ENCODE data around the gene RNF213.

Gene RNF213

GRCh38 chr17:80376531-80376930 lies 115.9 kb downstream of the RNF213 start:
- DNase-seq = no peak

- DNase-seq = no peak
Measured at GRCh38 chr17:80377798-80378197, 117.1 kb downstream of the RNF213 start.

- no peak for DNase-seq
Measured at GRCh38 chr17:80379348-80379747, 118.7 kb downstream of the RNF213 start.

GRCh38 chr17:80380068-80380467 lies 119.4 kb downstream of the RNF213 start:
- no peak for DNase-seq

GRCh38 chr17:80380555-80381002 lies 119.9 kb downstream of the RNF213 start:
- DNase-seq = no peak

- DNase-seq = no peak
Measured at GRCh38 chr17:80381416-80381923, 120.8 kb downstream of the RNF213 start.

GRCh38 chr17:80382446-80382845 lies 121.8 kb downstream of the RNF213 start:
- DNase-seq = no peak

GRCh38 chr17:80382956-80383355 lies 122.3 kb downstream of the RNF213 start:
- DNase-seq = no peak

- no peak for DNase-seq
Measured at GRCh38 chr17:80384078-80384960, 123.7 kb downstream of the RNF213 start.

- no peak for DNase-seq
Measured at GRCh38 chr17:80385046-80385445, 124.4 kb downstream of the RNF213 start.

- DNase-seq = no peak
Measured at GRCh38 chr17:80386341-80386740, 125.7 kb downstream of the RNF213 start.

- DNase-seq = no peak
Measured at GRCh38 chr17:80387071-80387470, 126.4 kb downstream of the RNF213 start.

- DNase-seq = no peak
Measured at GRCh38 chr17:80388175-80388574, 127.5 kb downstream of the RNF213 start.

- DNase-seq = no peak
Measured at GRCh38 chr17:80388601-80389000, 127.9 kb downstream of the RNF213 start.

GRCh38 chr17:80389011-80389995 lies 128.7 kb downstream of the RNF213 start:
- no peak for DNase-seq

- no peak for DNase-seq
Measured at GRCh38 chr17:80393241-80393890, 132.7 kb downstream of the RNF213 start.

GRCh38 chr17:80393961-80394360 lies 133.3 kb downstream of the RNF213 start:
- no peak for DNase-seq

GRCh38 chr17:80394629-80395216 lies 134.1 kb downstream of the RNF213 start:
- DNase-seq = no peak

- no peak for DNase-seq
Measured at GRCh38 chr17:80395402-80396151, 134.9 kb downstream of the RNF213 start.

GRCh38 chr17:80396157-80397033 lies 135.7 kb downstream of the RNF213 start:
- DNase-seq = no peak

GRCh38 chr17:80397034-80397387 lies 136.4 kb downstream of the RNF213 start:
- no peak for DNase-seq

Data from NCI-H2029 (cell line).